Endothelial cell of umbilical vein (primary cell): ENCODE data around the gene RHBDD3. TPM values are rescaled to one million over a fixed set of nuclear protein-coding genes. Genes with fewer than 3 reads are reported as not detected.

Experiments
- BruUV-seq: library from RNA; stranded (reverse); fragments of 400-500 nt; replicated peaks from 2 replicates; lab custom pipeline; 2021; lab: Mats Ljungman, UMichigan
- CTCF ChIA-PET: fragments of 300-600, 350-600 bp; sonication (Branson Sonifier 250); formaldehyde crosslinking; loops from one replicate; lab custom pipeline; 2021; ENCODE audit warnings: antibody characterized with exemption, inconsistent platforms; lab: Charles Lee
- POLR2A ChIA-PET: fragments of 300-600, 350-600 bp; sonication (Branson Sonifier 250); formaldehyde crosslinking; loops from one replicate; lab custom pipeline; 2021; ENCODE audit warnings: antibody characterized with exemption, inconsistent platforms; lab: Charles Lee
- DNase-seq: peaks from one replicate; pipeline ENCODE4 v3.0.0-alpha.2; 2011; ENCODE audit warnings: low read depth, low spot score
- FAIRE-seq: peaks from 2 replicates; lab custom pipeline; 2011; peaks lifted over from hg19 to GRCh38; lab: Jason Lieb, UNC
- H2AFZ ChIP-seq: 2 replicates; pipeline ENCODE4 v1.6.0; 2012; ENCODE audit warnings: low read depth, low read length, control low read depth, inconsistent platforms
- H3K27ac ChIP-seq: 2 replicates; pipeline ENCODE4 v1.5.1; 2011; ENCODE audit warnings: low read depth, mild to moderate bottlenecking, control low read depth, low read length, moderate library complexity; ENCODE audit not compliant: insufficient read depth
- H3K27me3 ChIP-seq, 2 experiments: 2 replicates each; pipeline versions ENCODE4 v1.6.0 to v1.6.1; 2011; ENCODE audit warnings: low read length in 2 of 2, mixed read lengths in 1 of 2; ENCODE audit not compliant: control insufficient read depth in 2 of 2, insufficient read depth in 2 of 2
- H3K36me3 ChIP-seq, 2 experiments: 2 replicates in 1 of 2; 3 replicates in 1 of 2; pipeline ENCODE4 v1.5.1; 2011; ENCODE audit warnings: low read length in 2 of 2, mild to moderate bottlenecking in 1 of 2, moderate library complexity in 1 of 2; ENCODE audit not compliant: control insufficient read depth in 2 of 2, insufficient read depth in 2 of 2; ENCODE audit errors: extremely low read depth in 1 of 2
- H3K4me1 ChIP-seq: 3 replicates; pipeline ENCODE4 v1.5.1; 2011; ENCODE audit warnings: mild to moderate bottlenecking, low read length; ENCODE audit not compliant: control insufficient read depth, insufficient read depth; ENCODE audit errors: extremely low read depth
- H3K4me2 ChIP-seq: 2 replicates; pipeline ENCODE4 v1.6.1; 2011; ENCODE audit warnings: low read length, control low read depth, mixed read lengths; ENCODE audit not compliant: insufficient read depth
- H3K4me3 ChIP-seq, 3 experiments: fragments of 200-600 bp in 1 of 3; sonication (generic), shearing (Covaris generic) in 1 of 3; replicated peaks in 1 of 3; 2 replicates each; pipeline ENCODE4 v1.5.1; 2011 to 2016; ENCODE audit warnings: control low read depth in 3 of 3, low read length in 3 of 3, mild to moderate bottlenecking in 2 of 3, inconsistent platforms in 1 of 3, low read depth in 1 of 3, moderate library complexity in 1 of 3; ENCODE audit not compliant: insufficient read depth in 1 of 3
- H3K79me2 ChIP-seq: 2 replicates; pipeline ENCODE4 v1.6.0; 2012; ENCODE audit warnings: low read length, inconsistent platforms; ENCODE audit not compliant: control insufficient read depth, insufficient read depth
- H3K9ac ChIP-seq: replicated peaks from 2 replicates; pipeline ENCODE3; 2011; ENCODE audit warnings: low read length, control low read depth; ENCODE audit not compliant: insufficient read depth; ENCODE audit errors: extremely low read depth
- H3K9me1 ChIP-seq: replicated peaks from 3 replicates; pipeline ENCODE4 v1.6.0; 2011; ENCODE audit warnings: mild to moderate bottlenecking, low read length; ENCODE audit not compliant: control insufficient read depth, insufficient read depth; ENCODE audit errors: extremely low read depth
- H3K9me3 ChIP-seq: replicated peaks from 2 replicates; pipeline ENCODE4 v1.5.1; 2012; ENCODE audit warnings: low read length, inconsistent platforms; ENCODE audit not compliant: control insufficient read depth, insufficient read depth
- H4K20me1 ChIP-seq: replicated peaks from 2 replicates; pipeline ENCODE3; 2011; ENCODE audit warnings: mild to moderate bottlenecking, low read length; ENCODE audit not compliant: control insufficient read depth, insufficient read depth; ENCODE audit errors: extremely low read depth
- CTCF ChIP-seq, 2 donors: IDR thresholded peaks; 1 replicate in 1 of 2; 2 replicates in 1 of 2; pipeline ENCODE4 v1.5.1; 2011; ENCODE audit warnings: low read length in 2 of 2, mild to moderate bottlenecking in 2 of 2, moderate library complexity in 2 of 2, control low read depth in 1 of 2, inconsistent platforms in 1 of 2, low read depth in 1 of 2; ENCODE audit not compliant: insufficient read depth in 1 of 2; ENCODE audit errors: extremely low read depth in 1 of 2
- EZH2 ChIP-seq: IDR thresholded peaks from 2 replicates; pipeline ENCODE4 v1.6.1; 2012; ENCODE audit warnings: borderline replicate concordance, low read depth, mild to moderate bottlenecking, moderate library complexity, low read length, inconsistent platforms; ENCODE audit not compliant: severe bottlenecking
- FOS ChIP-seq: IDR thresholded peaks from 2 replicates; pipeline ENCODE4 v1.6.1; 2011; ENCODE audit warnings: mild to moderate bottlenecking, low read length, moderate library complexity, borderline replicate concordance; ENCODE audit not compliant: insufficient read depth
- GATA2 ChIP-seq: IDR thresholded peaks from 2 replicates; pipeline ENCODE4 v1.7.0; 2011; ENCODE audit warnings: low read depth, mild to moderate bottlenecking, moderate library complexity, mixed read lengths, low read length; ENCODE audit not compliant: insufficient read length, insufficient read depth
- JUN ChIP-seq: IDR thresholded peaks from 2 replicates; pipeline ENCODE4 v1.6.1; 2011; ENCODE audit warnings: borderline replicate concordance, low read depth; ENCODE audit not compliant: insufficient read length, insufficient read depth
- MAX ChIP-seq: IDR thresholded peaks from 2 replicates; pipeline ENCODE4 v1.6.1; 2011; ENCODE audit not compliant: insufficient read depth, insufficient read length
- MYC ChIP-seq: IDR thresholded peaks from one replicate; pipeline ENCODE4 v1.6.1; 2011; ENCODE audit warnings: mild to moderate bottlenecking, low read depth, low read length
- POLR2A ChIP-seq: IDR thresholded peaks from 2 replicates; pipeline ENCODE4 v1.6.1; 2012; ENCODE audit warnings: low read depth, mild to moderate bottlenecking, control low read depth, low read length
- POLR2AphosphoS5 ChIP-seq: IDR thresholded peaks from 2 replicates; pipeline ENCODE4 v1.6.1; 2012; ENCODE audit warnings: low read depth, mild to moderate bottlenecking, control low read depth, low read length, moderate library complexity; ENCODE audit not compliant: insufficient read depth
- dilution Hi-C: fragments of 300-500 bp; cut with MboI; formaldehyde crosslinking; loops from one replicate; pipeline ENCODE4 v1.15.0; 2019; ENCODE audit warnings: low sequenced_read_pairs; ENCODE audit not compliant: extremely low pct_ligation_motif_present
- intact Hi-C: fragments of 100-400 bp; cut with micrococcal nuclease; formaldehyde crosslinking; loops from one replicate; pipeline ENCODE4 v1.10.0; 2022
- polyA plus RNA-seq, 4 experiments: library from polyadenylated mRNA; depleted of rRNA in 3 of 4; stranded (reverse) in 3 of 4; unstranded in 1 of 4; fragments of >200 nt; gene quantifications; 2 replicates each; pipeline versions ENCODE4 v1.2.1 to v1.2.3, GENCODE V29; 2011 to 2012; ENCODE audit warnings: missing spikeins in 1 of 4
- total RNA-seq: library from RNA; stranded (reverse); gene quantifications from 2 replicates; pipeline ENCODE4 v1.2.3, GENCODE V29; 2021

The RHBDD3 gene
- total and polyA plus RNA-seq, 2 donors (not counting 3 experiments of a cell fraction or from before 2014, with no cell fraction given) = 31.3 to 37.2 TPM

- intact Hi-C loops (no loop called here), dilution Hi-C loops (no loop called here)
- FAIRE-seq = no peak
Observed at GRCh38 chr22:29251981-29252911, 15.5 kb downstream of the RHBDD3 start.

More at GRCh38 chr22:29251981-29252911, 15.5 kb downstream of the RHBDD3 start:
- Histone ChIP-seq H3K4me1 (no peaks in the 10 kb centered on the region), H3K9ac (no peak overlapping the region), H4K20me1 (no peaks in the 10 kb centered on the region), H3K27me3 (peaks cover 0 to 2% of the 10 kb centered on the region in 2 experiments), H3K27ac (no peak overlapping the region), H3K9me3 (no peaks in the 10 kb centered on the region), H3K79me2 (no peaks in the 10 kb centered on the region), H3K9me1 (no peaks in the 10 kb centered on the region), H3K4me2 (no peak overlapping the region), H3K4me3 (no peak overlapping the region), H2AFZ (no peak overlapping the region), H3K36me3 (no peaks in the 10 kb centered on the region)
- POLR2A ChIA-PET = no interaction called here
- BruUV-seq = no TSS peak
- no peak for DNase-seq
- TF ChIP-seq EZH2 (no peak), FOS (no peak), CTCF (IDR thresholded peaks at IDR 0.05; ENCODE audit: extremely low read depth in 1 of 2, insufficient read depth in 1 of 2, low read depth in 1 of 2, low read length in 2 of 2) (no peak), GATA2 (no peak), MYC (no peak), JUN (no peak), MAX (no peak), POLR2AphosphoS5 (no peak), POLR2A (no peak)
- CTCF ChIA-PET = no interaction called here
